OCI-LY1 (cell line): ENCODE results near the gene ATP1B3.

Experiments used
- CTCF ChIP-seq: fragments of 200-600 bp; sonication (generic), shearing (Covaris generic); IDR thresholded peaks from 2 replicates; pipeline ENCODE4 v1.5.1; 2017; ENCODE audit warnings: mild to moderate bottlenecking, antibody characterized with exemption, low read length, moderate library complexity, mixed read lengths
- EZH2 ChIP-seq: fragments of 200-600 bp; sonication (generic), shearing (Covaris generic); IDR thresholded peaks from 2 replicates; pipeline ENCODE4 v1.8.0; 2017; ENCODE audit warnings: borderline replicate concordance, mixed run types, mild to moderate bottlenecking, antibody characterized with exemption, low read length, moderate library complexity, mixed read lengths

- TF ChIP-seq CTCF (no peak), EZH2 (no peak)
These were observed 18.2 kb downstream of the ATP1B3 start for GRCh38 chr3:141894524-141895176.
